Amniotic stem cell (primary cell): ENCODE measurements around the gene SART1.
"Not testable (repeated sequence)": the region's sequence is repeated elsewhere in the genome, so short reads cannot be mapped to it uniquely, and the experiment has no call there.

Experiments used
- DNase-seq: peaks from one replicate; lab custom pipeline; 2025; lab: John Stamatoyannopoulos, UW

SART1 gene

GRCh38 chr11:66017321-66017720, 55.8 kb downstream of the SART1 start:
- DNase-seq = no peak

- no peak for DNase-seq
These were observed 58.7 kb downstream of the SART1 start for GRCh38 chr11:66020212-66020611.

- DNase-seq = peak; percentile 25
These were observed 59.3 kb downstream of the SART1 start for GRCh38 chr11:66020618-66021357.

- peak; percentile 18 for DNase-seq
These were observed 61.1 kb downstream of the SART1 start for GRCh38 chr11:66022401-66023185.

- DNase-seq = not testable (repeated sequence)
These were observed 61.6 kb downstream of the SART1 start for GRCh38 chr11:66023186-66023440.

GRCh38 chr11:66026017-66026529, 64.5 kb downstream of the SART1 start, which contains the start of gene CATSPER1:
Gene CATSPER1 (minus strand): TSS chr11:66026479. CDS start chr11:66026379, 100 bp downstream.
- no peak for DNase-seq
